H1 (cell line): ENCODE measurements around the gene CXCL12. TPM values are rescaled to one million over a fixed set of nuclear protein-coding genes. Genes with fewer than 3 reads are reported as not detected.

ENCODE experiments used
- ATF2 ChIP-seq: IDR thresholded peaks from 2 replicates; pipeline ENCODE4 v1.6.1; 2012; ENCODE audit warnings: low read length, inconsistent platforms
- CBX5 ChIP-seq: fragments of 300-800, 300-1000 bp; sonication (generic); IDR thresholded peaks from 2 replicates; pipeline ENCODE4 v1.7.1; 2016; ENCODE audit warnings: antibody characterized with exemption, low read length, low read depth
- CHD7 ChIP-seq: fragments of 300-600 bp; sonication (generic); IDR thresholded peaks from 2 replicates; pipeline ENCODE4 v1.7.1; 2012; ENCODE audit warnings: low read length, moderate library complexity, mild to moderate bottlenecking, inconsistent platforms; ENCODE audit not compliant: insufficient replicate concordance
- GTF2F1 ChIP-seq: IDR thresholded peaks from 2 replicates; pipeline ENCODE4 v1.6.1; 2012; ENCODE audit warnings: low read depth, low read length, improper control_type of control experiment, borderline replicate concordance
- NANOG ChIP-seq: IDR thresholded peaks from 2 replicates; pipeline ENCODE4 v1.6.1; 2011; ENCODE audit warnings: low read length, low read depth, mild to moderate bottlenecking, inconsistent platforms; ENCODE audit not compliant: insufficient read depth, poor library complexity, severe bottlenecking
- SIX5 ChIP-seq: IDR thresholded peaks from 2 replicates; pipeline ENCODE4 v1.6.1; 2011; ENCODE audit warnings: mild to moderate bottlenecking, low read depth, low read length
- SP1 ChIP-seq: IDR thresholded peaks from 2 replicates; pipeline ENCODE4 v1.6.1; 2011; ENCODE audit warnings: low read depth, low read length
- SP2 ChIP-seq: IDR thresholded peaks from 2 replicates; pipeline ENCODE4 v1.6.1; 2012; ENCODE audit warnings: mild to moderate bottlenecking, low read length, inconsistent platforms
- polyA plus RNA-seq, 7 experiments: library from polyadenylated mRNA; depleted of rRNA in 3 of 7; stranded (reverse) in 5 of 7; unstranded in 2 of 7; fragments of >200 nt in 5 of 7; fragments of 200-250 nt in 2 of 7; gene quantifications; 1 replicate in 5 of 7; 2 replicates in 1 of 7; 4 replicates in 1 of 7; pipeline versions ENCODE4 v1.2.1 to v1.2.3, GENCODE V29; 2011 to 2013; ENCODE audit warnings: missing spikeins in 2 of 7, mixed read lengths in 2 of 7
- total RNA-seq: library from RNA; stranded (reverse); fragmentation: NEBNext Ultra II Directional; extraction: Animal tissue kit (Norgen Biotek cat#: 25700); gene quantifications from 2 replicates; pipeline ENCODE4 v1.2.1, GENCODE V29; 2021

Gene CXCL12
- total and polyA plus RNA-seq, 2 of the 8 experiments (the other 6 are each of a cell fraction or from before 2014, with no cell fraction given) = 51.4 to 53.8 TPM

- TF ChIP-seq CHD7 = no peak
- TF ChIP-seq SP2 = no peak
- no peak for TF ChIP-seq SP1
- no peak for TF ChIP-seq ATF2
- no peak for TF ChIP-seq SIX5
- TF ChIP-seq GTF2F1 = no peak
- no peak for TF ChIP-seq NANOG
- no peak for TF ChIP-seq CBX5
- TF ChIP-seq, all 59 proteins: peak for 0
These were observed 42.1 kb upstream of the CXCL12 start (continued) for GRCh38 chr10:44427037-44427436.
